ENCODE data around the gene POU3F1.
A peak's percentile ranks its signal among the peaks of the same experiment; 100 is the strongest.

The POU3F1 gene

GRCh38 chr1:38076038-38076437 lies 29.4 kb upstream of the POU3F1 start:
- H3K4me3 ChIP-seq (ENCODE audit: low read depth, low read length): no peak overlapping the region
- in situ Hi-C loops (cut with HindIII; ENCODE audit: low sequenced_read_pairs): no loop called here
- no peak for TF ChIP-seq CTCF (IDR thresholded peaks at IDR 0.05; ENCODE audit: low read depth, low read length, missing control alignments)
- no peak for DNase-seq (ENCODE audit: low read depth)

- no peak overlapping the region for H3K4me3 ChIP-seq (ENCODE audit: low read depth, low read length)
- DNase-seq (ENCODE audit: low read depth): no peak
- in situ Hi-C loops (cut with HindIII; ENCODE audit: low sequenced_read_pairs): no loop called here
- no peak for TF ChIP-seq CTCF (IDR thresholded peaks at IDR 0.05; ENCODE audit: low read depth, low read length, missing control alignments)
These were observed 28.6 kb upstream of the POU3F1 start for GRCh38 chr1:38075191-38075590.

DNA sequence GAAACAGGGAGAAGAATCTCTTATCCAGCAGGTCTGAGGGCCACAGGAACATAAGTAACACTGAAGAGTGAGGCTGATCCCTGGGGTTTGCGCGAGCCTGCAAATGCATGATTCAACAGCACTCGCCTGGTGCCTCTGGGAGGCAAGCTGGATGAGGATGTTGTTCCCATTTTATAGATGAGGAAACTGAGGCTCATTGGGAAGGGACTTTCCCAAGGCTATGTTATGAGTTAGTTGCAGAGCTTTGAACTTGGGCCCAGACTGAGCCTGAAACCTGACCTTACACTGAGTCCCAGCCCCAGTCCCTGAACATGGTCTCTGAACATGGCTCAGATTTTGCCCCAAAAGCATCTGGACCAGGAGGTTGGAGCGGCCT lies 27.7 kb upstream of the POU3F1 start:
- no peak overlapping the region for H3K4me3 ChIP-seq (ENCODE audit: low read depth, low read length)
- no peak for TF ChIP-seq CTCF (IDR thresholded peaks at IDR 0.05; ENCODE audit: low read depth, low read length, missing control alignments)
- DNase-seq (ENCODE audit: low read depth): no peak
- in situ Hi-C loops (cut with HindIII; ENCODE audit: low sequenced_read_pairs): no loop called here

DNA sequence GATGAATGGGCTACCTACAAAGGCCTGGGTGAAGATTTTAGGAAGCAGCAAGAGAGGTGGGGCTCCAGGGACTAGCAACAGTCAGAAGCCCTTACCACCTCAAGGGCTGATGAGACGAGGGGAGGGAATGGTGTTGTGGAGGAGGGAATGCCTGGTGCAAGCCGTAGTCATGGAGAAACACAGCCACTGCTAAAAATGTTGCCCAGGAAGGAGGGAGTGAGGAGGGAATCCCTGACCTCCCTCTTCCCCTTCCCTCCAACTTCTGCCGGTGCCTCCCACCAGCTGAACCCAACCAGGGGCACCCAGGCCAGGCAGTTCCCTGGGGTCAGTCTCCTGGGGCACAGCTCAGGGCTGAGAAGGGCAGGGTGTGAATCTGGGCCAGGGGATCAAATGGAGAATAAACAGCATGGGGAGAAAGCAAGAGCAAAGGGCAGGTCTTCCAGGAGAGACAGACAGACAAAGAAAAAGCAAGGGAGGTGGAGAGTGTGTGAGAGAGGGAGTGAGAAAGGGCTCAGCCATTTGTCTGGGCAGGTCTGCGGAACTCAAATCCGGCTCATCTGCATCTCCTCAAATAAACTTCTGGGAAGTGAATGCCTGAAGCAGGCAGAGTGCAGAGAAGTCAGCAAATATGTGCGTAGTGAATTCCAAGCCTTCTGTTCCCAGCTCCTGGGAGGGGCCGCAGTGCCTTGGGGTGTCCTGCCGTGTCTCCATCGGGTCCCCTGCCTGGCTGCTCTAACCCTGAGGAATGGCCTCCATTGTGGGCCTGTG lies 27.1 kb upstream of the POU3F1 start:
- no peak overlapping the region for H3K4me3 ChIP-seq (ENCODE audit: low read depth, low read length)
- TF ChIP-seq CTCF (IDR thresholded peaks at IDR 0.05; ENCODE audit: low read depth, low read length, missing control alignments): no peak
- in situ Hi-C loops (cut with HindIII; ENCODE audit: low sequenced_read_pairs): no loop called here
- no peak for DNase-seq (ENCODE audit: low read depth)

DNA sequence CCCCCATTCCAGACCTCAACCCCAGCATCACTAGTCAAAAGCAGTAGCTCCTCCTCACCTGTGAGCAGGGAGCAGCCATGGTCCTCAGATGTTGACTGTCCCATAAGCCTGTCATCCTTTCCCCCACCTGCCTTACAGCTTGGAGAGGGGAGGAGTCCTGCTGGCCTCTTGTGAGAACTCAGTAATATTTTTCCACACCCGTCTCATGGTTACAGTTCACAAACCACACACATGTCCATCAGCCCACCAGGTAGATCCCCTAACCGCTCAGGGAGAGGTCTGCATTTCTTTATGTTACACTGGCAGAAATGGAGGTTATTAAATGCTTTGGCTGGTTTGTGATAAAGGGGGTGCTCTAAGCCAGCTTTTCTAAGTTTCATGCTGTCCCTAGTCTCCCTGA lies 26.3 kb upstream of the POU3F1 start:
- no peak for DNase-seq (ENCODE audit: low read depth)
- TF ChIP-seq CTCF (IDR thresholded peaks at IDR 0.05; ENCODE audit: low read depth, low read length, missing control alignments): no peak
- H3K4me3 ChIP-seq (ENCODE audit: low read depth, low read length): no peak overlapping the region
- in situ Hi-C loops (cut with HindIII; ENCODE audit: low sequenced_read_pairs): no loop called here

DNA sequence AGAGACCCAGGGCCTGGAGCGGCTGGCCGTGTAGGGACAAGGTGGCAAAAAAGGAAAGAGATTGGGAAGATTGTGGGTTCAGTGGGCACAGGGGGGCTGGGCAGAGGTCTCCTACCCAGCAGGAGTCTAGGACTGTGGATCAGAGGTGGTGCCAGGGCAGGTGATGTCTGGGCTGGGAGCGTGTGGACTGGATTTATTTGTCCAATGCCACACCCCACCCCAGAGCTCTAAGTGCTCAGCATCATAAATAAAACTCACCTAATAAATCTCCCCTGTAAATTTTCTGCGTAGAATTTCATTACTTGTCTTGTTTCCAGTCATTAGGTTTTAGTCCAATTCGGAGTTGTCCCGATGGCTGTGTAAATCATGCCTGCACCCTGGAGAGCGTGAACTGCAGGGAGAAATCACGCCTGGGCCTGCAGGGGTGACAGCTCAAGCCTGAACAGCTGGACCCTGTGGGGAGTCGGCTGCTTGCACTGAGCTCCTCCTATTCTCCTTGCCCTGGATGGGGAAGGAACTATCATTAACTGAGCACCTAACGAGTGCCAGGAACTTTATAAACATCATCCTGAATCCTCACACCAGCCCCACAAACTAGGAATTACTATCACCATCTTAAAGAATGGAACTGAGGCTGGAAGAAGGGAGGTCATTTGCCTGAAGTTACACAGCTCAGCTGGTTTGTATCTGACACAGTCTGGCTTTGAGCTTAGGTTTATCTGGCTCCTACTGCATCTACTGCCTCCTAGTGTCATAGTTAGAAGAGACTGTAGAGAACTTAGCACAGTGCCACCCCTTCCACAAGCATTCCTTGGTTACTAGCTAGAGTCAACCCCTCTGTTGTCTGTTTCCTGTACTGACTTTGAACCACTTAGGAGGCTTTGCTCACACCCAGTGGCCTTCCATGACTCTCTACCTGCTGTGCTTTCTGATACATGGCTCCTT lies 25.0 kb upstream of the POU3F1 start:
- TF ChIP-seq CTCF (IDR thresholded peaks at IDR 0.05; ENCODE audit: low read depth, low read length, missing control alignments): peak; percentile 35
- in situ Hi-C loops (cut with HindIII; ENCODE audit: low sequenced_read_pairs): no loop called here
- H3K4me3 ChIP-seq (ENCODE audit: low read depth, low read length): no peak overlapping the region
- no peak for DNase-seq (ENCODE audit: low read depth)
